Prostate gland (tissue), 2 donors: ENCODE measurements around the gene TLCD4.

Experiments
- POLR2A ChIP-seq: fragments of 450-650 bp; IDR thresholded peaks from one replicate; pipeline ENCODE4 v1.6.1; 2016; ENCODE audit warnings: antibody characterized with exemption, mild to moderate bottlenecking
- POLR2AphosphoS5 ChIP-seq: sonication (generic); formaldehyde crosslinking; IDR thresholded peaks from one replicate; pipeline ENCODE4 v1.6.1; 2017; ENCODE audit warnings: antibody characterized with exemption
- TF ChIP-seq, protein P1 (sequence below), 4 experiments: fragments of 200-600 bp in 2 of 4; fragments of 450-650 bp in 2 of 4; sonication (generic) in 2 of 4; IDR thresholded peaks; 1 replicate in 3 of 4; 2 replicates in 1 of 4; pipeline ENCODE4 v1.5.1; 2016 to 2019; ENCODE audit warnings: antibody characterized with exemption in 4 of 4, mild to moderate bottlenecking in 2 of 4, moderate library complexity in 2 of 4

DNA sequence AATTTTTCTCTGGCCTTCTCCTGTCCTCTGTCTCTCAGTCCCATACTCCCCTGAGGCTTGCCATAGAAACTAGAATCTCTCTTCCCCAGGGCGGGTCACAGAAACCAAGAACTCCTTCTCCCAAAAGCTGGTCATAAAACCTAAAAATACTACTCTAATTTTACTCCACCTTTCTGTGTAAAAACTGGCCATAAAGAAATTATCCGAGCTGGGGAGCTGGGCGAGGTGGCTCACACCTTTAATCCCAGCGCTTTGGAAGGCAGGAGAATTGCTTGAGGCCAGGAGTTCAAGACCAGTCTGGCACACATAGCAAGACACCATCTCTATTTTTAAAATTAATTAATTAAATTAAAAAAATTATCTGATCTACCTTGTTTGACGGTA lies 47.5 kb upstream of the TLCD4 start:
- no peak for TF ChIP-seq POLR2A
- TF ChIP-seq, protein P1, sequence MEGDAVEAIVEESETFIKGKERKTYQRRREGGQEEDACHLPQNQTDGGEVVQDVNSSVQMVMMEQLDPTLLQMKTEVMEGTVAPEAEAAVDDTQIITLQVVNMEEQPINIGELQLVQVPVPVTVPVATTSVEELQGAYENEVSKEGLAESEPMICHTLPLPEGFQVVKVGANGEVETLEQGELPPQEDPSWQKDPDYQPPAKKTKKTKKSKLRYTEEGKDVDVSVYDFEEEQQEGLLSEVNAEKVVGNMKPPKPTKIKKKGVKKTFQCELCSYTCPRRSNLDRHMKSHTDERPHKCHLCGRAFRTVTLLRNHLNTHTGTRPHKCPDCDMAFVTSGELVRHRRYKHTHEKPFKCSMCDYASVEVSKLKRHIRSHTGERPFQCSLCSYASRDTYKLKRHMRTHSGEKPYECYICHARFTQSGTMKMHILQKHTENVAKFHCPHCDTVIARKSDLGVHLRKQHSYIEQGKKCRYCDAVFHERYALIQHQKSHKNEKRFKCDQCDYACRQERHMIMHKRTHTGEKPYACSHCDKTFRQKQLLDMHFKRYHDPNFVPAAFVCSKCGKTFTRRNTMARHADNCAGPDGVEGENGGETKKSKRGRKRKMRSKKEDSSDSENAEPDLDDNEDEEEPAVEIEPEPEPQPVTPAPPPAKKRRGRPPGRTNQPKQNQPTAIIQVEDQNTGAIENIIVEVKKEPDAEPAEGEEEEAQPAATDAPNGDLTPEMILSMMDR (IDR thresholded peaks at IDR 0.05): no peak
- TF ChIP-seq POLR2AphosphoS5: no peak
